GM19324 (cell line): ENCODE results near the gene ITPRIPL1.
A peak's percentile ranks its signal among the peaks of the same experiment; 100 is the strongest.
"Not testable (repeated sequence)": the region's sequence is repeated elsewhere in the genome, so short reads cannot be mapped to it uniquely, and the experiment has no call there.

Source experiments
- ATAC-seq: cut with Tn5 transposase; IDR thresholded peaks from one replicate; pipeline ENCODE4 v1.9.1; 2021; ENCODE audit warnings: mild to moderate bottlenecking, moderate library complexity; ENCODE audit not compliant: unreplicated experiment, low FRiP score

The ITPRIPL1 gene

GRCh38 chr2:96325041-96325883 lies at the start of gene ITPRIPL1:
Gene ITPRIPL1 (plus strand): TSS chr2:96325317. CDS start chr2:96325840, 523 bp downstream.
- no peak for ATAC-seq

GRCh38 chr2:96276787-96277499 lies 48.2 kb upstream of the ITPRIPL1 start:
- no peak for ATAC-seq

GRCh38 chr2:96287273-96287856 lies 37.8 kb upstream of the ITPRIPL1 start:
- ATAC-seq = no peak

GRCh38 chr2:96291751-96292150 lies 33.4 kb upstream of the ITPRIPL1 start:
- ATAC-seq = no peak

- not testable (repeated sequence) for ATAC-seq
Observed at GRCh38 chr2:96294271-96294670, 30.8 kb upstream of the ITPRIPL1 start.

GRCh38 chr2:96296925-96297324 lies 28.2 kb upstream of the ITPRIPL1 start:
- no peak for ATAC-seq

- ATAC-seq = no peak
Observed at GRCh38 chr2:96301865-96302264, 23.3 kb upstream of the ITPRIPL1 start.

GRCh38 chr2:96304606-96305005 lies 20.5 kb upstream of the ITPRIPL1 start:
- no peak for ATAC-seq

GRCh38 chr2:96305091-96305978 lies 19.8 kb upstream of the ITPRIPL1 start, which contains the start of gene SNRNP200:
Gene SNRNP200 (minus strand): TSS chr2:96305546. CDS start chr2:96305437, 109 bp downstream.
- ATAC-seq = peak; percentile 95

GRCh38 chr2:96305979-96306308 lies 19.2 kb upstream of the ITPRIPL1 start:
- ATAC-seq = no peak

GRCh38 chr2:96306370-96306769 lies 18.7 kb upstream of the ITPRIPL1 start:
- ATAC-seq = no peak

GRCh38 chr2:96308248-96308647 lies 16.9 kb upstream of the ITPRIPL1 start:
- no peak for ATAC-seq

GRCh38 chr2:96315005-96315399 lies 10.1 kb upstream of the ITPRIPL1 start:
- no peak for ATAC-seq

- ATAC-seq = no peak
Observed at GRCh38 chr2:96315400-96316071, 9.6 kb upstream of the ITPRIPL1 start.

GRCh38 chr2:96316999-96317398 lies 8.1 kb upstream of the ITPRIPL1 start:
- no peak for ATAC-seq

- ATAC-seq = no peak
Observed at GRCh38 chr2:96317584-96317997, 7.5 kb upstream of the ITPRIPL1 start.

GRCh38 chr2:96318723-96319122 lies 6.4 kb upstream of the ITPRIPL1 start:
- no peak for ATAC-seq

GRCh38 chr2:96319396-96319795 lies 5.7 kb upstream of the ITPRIPL1 start:
- ATAC-seq = no peak

GRCh38 chr2:96320326-96320725 lies 4.8 kb upstream of the ITPRIPL1 start:
- ATAC-seq = no peak
